Suprapubic skin (tissue), 4 donors: ENCODE results near the gene DNAH8.

Experiments
- EP300 ChIP-seq: sonication (generic); formaldehyde crosslinking; IDR thresholded peaks from one replicate; pipeline ENCODE4 v1.6.1; 2017; ENCODE audit warnings: antibody characterized with exemption
- POLR2A ChIP-seq, 2 donors: fragments of 450-650 bp; IDR thresholded peaks; one replicate each; pipeline ENCODE4 v1.6.1; 2017; ENCODE audit warnings: antibody characterized with exemption in 2 of 2, mild to moderate bottlenecking in 2 of 2, moderate library complexity in 2 of 2
- POLR2AphosphoS5 ChIP-seq, 3 donors: sonication (generic); formaldehyde crosslinking; IDR thresholded peaks; one replicate each; pipeline ENCODE4 v1.6.1; 2017; ENCODE audit warnings: antibody characterized with exemption in 3 of 3
- TF ChIP-seq, protein P1 (sequence below), 2 donors: fragments of 200-600 bp in 1 of 2; fragments of 450-650 bp in 1 of 2; sonication (generic) in 1 of 2; IDR thresholded peaks; one replicate each; pipeline ENCODE4 v1.5.1; 2016 to 2019; ENCODE audit warnings: antibody characterized with exemption in 2 of 2, mild to moderate bottlenecking in 1 of 2, moderate library complexity in 1 of 2

- TF ChIP-seq, protein P1, sequence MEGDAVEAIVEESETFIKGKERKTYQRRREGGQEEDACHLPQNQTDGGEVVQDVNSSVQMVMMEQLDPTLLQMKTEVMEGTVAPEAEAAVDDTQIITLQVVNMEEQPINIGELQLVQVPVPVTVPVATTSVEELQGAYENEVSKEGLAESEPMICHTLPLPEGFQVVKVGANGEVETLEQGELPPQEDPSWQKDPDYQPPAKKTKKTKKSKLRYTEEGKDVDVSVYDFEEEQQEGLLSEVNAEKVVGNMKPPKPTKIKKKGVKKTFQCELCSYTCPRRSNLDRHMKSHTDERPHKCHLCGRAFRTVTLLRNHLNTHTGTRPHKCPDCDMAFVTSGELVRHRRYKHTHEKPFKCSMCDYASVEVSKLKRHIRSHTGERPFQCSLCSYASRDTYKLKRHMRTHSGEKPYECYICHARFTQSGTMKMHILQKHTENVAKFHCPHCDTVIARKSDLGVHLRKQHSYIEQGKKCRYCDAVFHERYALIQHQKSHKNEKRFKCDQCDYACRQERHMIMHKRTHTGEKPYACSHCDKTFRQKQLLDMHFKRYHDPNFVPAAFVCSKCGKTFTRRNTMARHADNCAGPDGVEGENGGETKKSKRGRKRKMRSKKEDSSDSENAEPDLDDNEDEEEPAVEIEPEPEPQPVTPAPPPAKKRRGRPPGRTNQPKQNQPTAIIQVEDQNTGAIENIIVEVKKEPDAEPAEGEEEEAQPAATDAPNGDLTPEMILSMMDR (IDR thresholded peaks at IDR 0.05): no peak
- no peak for TF ChIP-seq POLR2A (IDR thresholded peaks at IDR 0.05)
- no peak for TF ChIP-seq POLR2AphosphoS5 (IDR thresholded peaks at IDR 0.05)
- no peak for TF ChIP-seq EP300
Observed at GRCh38 chr6:39049575-39050283, 334.6 kb downstream of the DNAH8 start.
